ENCODE measurements around the gene AGPAT3. TPM values are rescaled to one million over a fixed set of nuclear protein-coding genes. Genes with fewer than 3 reads are reported as not detected.

AGPAT3 gene
- total and polyA plus RNA-seq, 2 donors (not counting 1 experiment from before 2014, with no cell fraction given) = 29.4 to 44.9 TPM

DNA sequence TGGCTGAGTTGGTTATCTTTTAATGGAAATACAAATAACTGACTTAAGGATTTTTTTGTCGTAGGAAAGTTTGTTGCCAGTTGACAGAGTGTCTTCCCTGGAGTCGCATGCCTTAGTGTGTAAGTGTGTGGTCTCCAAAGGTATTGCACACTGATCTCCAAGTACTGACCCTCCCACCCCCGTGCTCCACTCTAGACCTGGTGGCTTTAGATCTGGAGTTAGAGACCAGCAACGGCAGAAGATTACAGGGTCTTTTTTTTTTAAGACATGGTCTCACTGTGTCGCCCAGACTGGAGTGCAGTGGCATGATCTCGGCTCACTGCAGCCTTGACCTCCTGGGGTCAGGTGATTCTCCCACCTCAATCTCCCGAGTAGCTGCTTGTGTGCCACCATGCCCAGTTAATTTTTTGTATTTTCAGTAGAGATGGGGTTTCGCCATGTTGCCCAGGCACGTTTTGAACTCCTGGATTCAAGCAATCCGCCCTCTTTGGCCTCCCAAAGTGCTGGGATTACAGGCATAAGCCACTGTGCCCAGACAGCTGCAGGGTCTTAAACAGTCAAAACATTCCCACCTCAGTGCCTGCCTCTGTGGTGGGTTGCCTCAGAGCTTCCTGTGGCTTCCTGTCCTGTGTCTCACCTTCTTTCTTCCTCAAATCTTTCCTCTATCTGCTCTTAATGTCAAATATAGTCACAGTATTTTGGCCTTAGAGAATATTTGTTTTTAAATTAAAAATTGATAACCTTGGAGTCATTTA, 154.0 kb downstream of the AGPAT3 start:
- Histone ChIP-seq H3K9ac (ENCODE audit: insufficient read depth, low read length) (no peak overlapping the region), H4K20me1 (ENCODE audit: control insufficient read depth, extremely low read depth, insufficient read depth, low read length) (peaks cover 2% of the 10 kb centered on the region), H3K4me3 (replicated peaks in 1 of 4; ENCODE audit: control extremely low read depth in 1 of 4, insufficient read depth in 1 of 4, low read depth in 3 of 4, low read length in 4 of 4) (no peak overlapping the region), H3K4me2 (ENCODE audit: extremely low read depth, insufficient read depth, low read length) (no peak overlapping the region), H3K27me3 (ENCODE audit: control insufficient read depth, insufficient read depth, low read length) (no peaks in the 10 kb centered on the region), H2AFZ (ENCODE audit: low read length) (no peak overlapping the region), H3K4me1 (ENCODE audit: control insufficient read depth, extremely low read depth, insufficient read depth, low read length) (no peaks in the 10 kb centered on the region), H3K27ac (ENCODE audit: insufficient read depth, low read length) (no peak overlapping the region), H3K79me2 (ENCODE audit: control insufficient read depth, insufficient read depth, low read length) (peaks cover 80% of the 10 kb centered on the region), H3K9me3 (ENCODE audit: control insufficient read depth, insufficient read depth, low read depth, low read length) (no peaks in the 10 kb centered on the region), H3K36me3 (ENCODE audit: control insufficient read depth, insufficient read depth, low read length) (no peaks in the 10 kb centered on the region)
- TF ChIP-seq, protein P1, sequence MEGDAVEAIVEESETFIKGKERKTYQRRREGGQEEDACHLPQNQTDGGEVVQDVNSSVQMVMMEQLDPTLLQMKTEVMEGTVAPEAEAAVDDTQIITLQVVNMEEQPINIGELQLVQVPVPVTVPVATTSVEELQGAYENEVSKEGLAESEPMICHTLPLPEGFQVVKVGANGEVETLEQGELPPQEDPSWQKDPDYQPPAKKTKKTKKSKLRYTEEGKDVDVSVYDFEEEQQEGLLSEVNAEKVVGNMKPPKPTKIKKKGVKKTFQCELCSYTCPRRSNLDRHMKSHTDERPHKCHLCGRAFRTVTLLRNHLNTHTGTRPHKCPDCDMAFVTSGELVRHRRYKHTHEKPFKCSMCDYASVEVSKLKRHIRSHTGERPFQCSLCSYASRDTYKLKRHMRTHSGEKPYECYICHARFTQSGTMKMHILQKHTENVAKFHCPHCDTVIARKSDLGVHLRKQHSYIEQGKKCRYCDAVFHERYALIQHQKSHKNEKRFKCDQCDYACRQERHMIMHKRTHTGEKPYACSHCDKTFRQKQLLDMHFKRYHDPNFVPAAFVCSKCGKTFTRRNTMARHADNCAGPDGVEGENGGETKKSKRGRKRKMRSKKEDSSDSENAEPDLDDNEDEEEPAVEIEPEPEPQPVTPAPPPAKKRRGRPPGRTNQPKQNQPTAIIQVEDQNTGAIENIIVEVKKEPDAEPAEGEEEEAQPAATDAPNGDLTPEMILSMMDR (conservative IDR thresholded peaks at IDR 0.05 in 1 of 2, IDR thresholded peaks at IDR 0.05 in 1 of 2; ENCODE audit: low read depth in 1 of 2, low read length in 2 of 2) = no peak
- no peak for TF ChIP-seq EZH2 (IDR thresholded peaks at IDR 0.05; ENCODE audit: low read length, missing control alignments)
- DNase-seq (ENCODE audit: low read depth in 2 of 2) = no peak

DNA sequence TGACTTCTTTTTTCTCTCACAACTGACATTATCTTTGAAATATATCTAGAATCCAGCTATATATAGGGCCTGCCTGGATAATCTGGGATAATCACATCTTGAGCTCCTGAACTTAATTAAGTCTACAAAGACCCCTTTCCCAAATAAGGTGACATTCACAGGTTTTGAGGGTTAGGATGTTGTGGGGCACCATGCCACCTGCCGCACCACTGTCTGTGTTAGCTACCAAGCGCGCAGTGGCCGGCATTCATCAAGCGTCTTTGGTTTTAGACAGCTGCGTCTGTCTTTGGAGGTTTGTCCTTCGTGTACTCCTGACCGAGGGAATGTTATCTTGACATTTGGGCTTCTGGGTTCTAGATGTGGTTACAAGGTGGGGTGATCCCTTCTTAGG, 154.5 kb downstream of the AGPAT3 start:
- H4K20me1 ChIP-seq (ENCODE audit: control insufficient read depth, extremely low read depth, insufficient read depth, low read length) = peaks cover 2% of the 10 kb centered on the region
- no peak for DNase-seq (ENCODE audit: low read depth in 2 of 2)
- H3K27ac ChIP-seq (ENCODE audit: insufficient read depth, low read length) = no peak overlapping the region
- no peak overlapping the region for H3K4me2 ChIP-seq (ENCODE audit: extremely low read depth, insufficient read depth, low read length)
- no peaks in the 10 kb centered on the region for H3K9me3 ChIP-seq (ENCODE audit: control insufficient read depth, insufficient read depth, low read depth, low read length)
- H3K4me1 ChIP-seq (ENCODE audit: control insufficient read depth, extremely low read depth, insufficient read depth, low read length) = no peaks in the 10 kb centered on the region
- H3K9ac ChIP-seq (ENCODE audit: insufficient read depth, low read length) = no peak overlapping the region
- H3K4me3 ChIP-seq (replicated peaks in 1 of 4; ENCODE audit: control extremely low read depth in 1 of 4, insufficient read depth in 1 of 4, low read depth in 3 of 4, low read length in 4 of 4) = no peak overlapping the region
- H2AFZ ChIP-seq (ENCODE audit: low read length) = no peak overlapping the region
- H3K27me3 ChIP-seq (ENCODE audit: control insufficient read depth, insufficient read depth, low read length) = no peaks in the 10 kb centered on the region
- H3K36me3 ChIP-seq (ENCODE audit: control insufficient read depth, insufficient read depth, low read length) = no peaks in the 10 kb centered on the region
- peaks cover 79% of the 10 kb centered on the region for H3K79me2 ChIP-seq (ENCODE audit: control insufficient read depth, insufficient read depth, low read length)
- TF ChIP-seq, protein P1 (conservative IDR thresholded peaks at IDR 0.05 in 1 of 2, IDR thresholded peaks at IDR 0.05 in 1 of 2; ENCODE audit: low read depth in 1 of 2, low read length in 2 of 2) = no peak
- no peak for TF ChIP-seq EZH2 (IDR thresholded peaks at IDR 0.05; ENCODE audit: low read length, missing control alignments)

DNA sequence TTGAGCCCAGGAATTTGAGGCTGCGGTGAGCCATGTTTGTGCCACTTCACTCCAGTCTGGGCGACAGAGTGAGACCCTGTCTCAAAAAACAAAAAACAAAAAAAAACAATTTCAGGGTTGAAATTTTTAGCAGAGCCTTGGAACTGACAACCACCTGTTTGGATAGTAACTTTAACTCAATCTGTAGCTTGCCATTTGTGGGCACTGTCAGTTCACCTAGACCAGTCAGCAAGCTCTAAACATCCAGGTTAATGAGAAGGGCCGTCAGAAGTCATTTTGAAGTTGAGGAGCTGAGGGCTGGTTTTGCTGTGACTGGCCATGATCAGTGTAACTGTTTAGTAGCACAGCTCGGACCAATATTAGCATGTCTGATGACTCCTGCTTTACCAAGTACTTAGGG, 155.5 kb downstream of the AGPAT3 start:
- Histone ChIP-seq H4K20me1 (ENCODE audit: control insufficient read depth, extremely low read depth, insufficient read depth, low read length) (peaks cover 2% of the 10 kb centered on the region), H3K79me2 (ENCODE audit: control insufficient read depth, insufficient read depth, low read length) (peaks cover 78% of the 10 kb centered on the region), H3K4me1 (ENCODE audit: control insufficient read depth, extremely low read depth, insufficient read depth, low read length) (peaks cover 6% of the 10 kb centered on the region), H3K9ac (ENCODE audit: insufficient read depth, low read length) (no peak overlapping the region), H3K4me2 (ENCODE audit: extremely low read depth, insufficient read depth, low read length) (no peak overlapping the region), H2AFZ (ENCODE audit: low read length) (no peak overlapping the region), H3K9me3 (ENCODE audit: control insufficient read depth, insufficient read depth, low read depth, low read length) (no peaks in the 10 kb centered on the region), H3K27me3 (ENCODE audit: control insufficient read depth, insufficient read depth, low read length) (no peaks in the 10 kb centered on the region), H3K27ac (ENCODE audit: insufficient read depth, low read length) (no peak overlapping the region), H3K4me3 (replicated peaks in 1 of 4; ENCODE audit: control extremely low read depth in 1 of 4, insufficient read depth in 1 of 4, low read depth in 3 of 4, low read length in 4 of 4) (no peak overlapping the region), H3K36me3 (ENCODE audit: control insufficient read depth, insufficient read depth, low read length) (no peaks in the 10 kb centered on the region)
- DNase-seq (ENCODE audit: low read depth in 2 of 2) = no peak
- TF ChIP-seq, protein P1 (conservative IDR thresholded peaks at IDR 0.05 in 1 of 2, IDR thresholded peaks at IDR 0.05 in 1 of 2; ENCODE audit: low read depth in 1 of 2, low read length in 2 of 2) = no peak
- no peak for TF ChIP-seq EZH2 (IDR thresholded peaks at IDR 0.05; ENCODE audit: low read length, missing control alignments)
